OCI-LY1 (cell line): Measurements from ENCODE around the gene LTBP4.

Experiments used
- H2AFZ ChIP-seq: fragments of 200-600 bp; sonication (generic), shearing (Covaris generic); 2 replicates; pipeline ENCODE4 v1.6.0; 2014; ENCODE audit warnings: antibody characterized with exemption, mild to moderate bottlenecking, low read length
- H3F3A ChIP-seq: fragments of 200-600 bp; sonication (generic), shearing (Covaris generic); 2 replicates; pipeline ENCODE4 v1.6.0; 2014; ENCODE audit warnings: mild to moderate bottlenecking, antibody characterized with exemption, low read length, moderate library complexity; ENCODE audit not compliant: insufficient read depth
- H3K27ac ChIP-seq: fragments of 200-600 bp; sonication (generic); 2 replicates; pipeline ENCODE4 v1.5.1; 2014; ENCODE audit warnings: low read length, mixed run types, mild to moderate bottlenecking, low read depth; ENCODE audit not compliant: poor library complexity, severe bottlenecking
- H3K27me3 ChIP-seq: fragments of 200-600 bp; sonication (generic); 2 replicates; pipeline ENCODE4 v1.6.0; 2014; ENCODE audit warnings: antibody characterized with exemption, mild to moderate bottlenecking, low read length, moderate library complexity; ENCODE audit not compliant: insufficient read depth
- H3K36me3 ChIP-seq: fragments of 200-600 bp; sonication (generic); 2 replicates; pipeline ENCODE4 v1.6.1; 2014; ENCODE audit warnings: mild to moderate bottlenecking, antibody characterized with exemption, low read length, moderate library complexity, mixed read lengths; ENCODE audit not compliant: insufficient read depth
- H3K4me1 ChIP-seq: fragments of 200-600 bp; sonication (generic); 2 replicates; pipeline ENCODE4 v1.5.1; 2014; ENCODE audit warnings: mild to moderate bottlenecking, low read length, moderate library complexity; ENCODE audit not compliant: insufficient read depth, severe bottlenecking
- H3K4me2 ChIP-seq: fragments of 200-600 bp; sonication (generic), shearing (Covaris generic); 2 replicates; pipeline ENCODE4 v1.6.1; 2014; ENCODE audit warnings: low read length
- H3K4me3 ChIP-seq: fragments of 200-600 bp; sonication (generic); 2 replicates; pipeline ENCODE4 v1.5.1; 2014; ENCODE audit warnings: low read length, low read depth, mild to moderate bottlenecking, mixed read lengths; ENCODE audit not compliant: poor library complexity, severe bottlenecking
- H3K79me2 ChIP-seq: fragments of 200-600 bp; shearing (Covaris generic); 2 replicates; pipeline ENCODE4 v1.6.1; 2016; ENCODE audit warnings: mixed run types, low read length, mixed read lengths; ENCODE audit not compliant: insufficient read depth
- H3K9ac ChIP-seq: fragments of 200-600 bp; sonication (generic), shearing (Covaris generic); 2 replicates; pipeline ENCODE4 v1.6.1; 2014; ENCODE audit warnings: mild to moderate bottlenecking, low read length, mixed read lengths
- H3K9me2 ChIP-seq: fragments of 200-600 bp; sonication (generic), shearing (Covaris generic); 2 replicates; pipeline ENCODE4 v1.6.1; 2014; ENCODE audit warnings: low read depth, mild to moderate bottlenecking, low read length, mixed read lengths
- H3K9me3 ChIP-seq: fragments of 200-600 bp; shearing (Covaris generic); 2 replicates; pipeline ENCODE4 v1.6.1; 2014; ENCODE audit warnings: low read length, mixed read lengths
- H4K20me1 ChIP-seq: fragments of 200-600 bp; sonication (generic), shearing (Covaris generic); 2 replicates; pipeline ENCODE4 v1.6.0; 2016; ENCODE audit warnings: mild to moderate bottlenecking, low read length; ENCODE audit not compliant: insufficient read depth
- CTCF ChIP-seq: fragments of 200-600 bp; sonication (generic), shearing (Covaris generic); IDR thresholded peaks from 2 replicates; pipeline ENCODE4 v1.5.1; 2017; ENCODE audit warnings: mild to moderate bottlenecking, antibody characterized with exemption, low read length, moderate library complexity, mixed read lengths
- EZH2 ChIP-seq: fragments of 200-600 bp; sonication (generic), shearing (Covaris generic); IDR thresholded peaks from 2 replicates; pipeline ENCODE4 v1.8.0; 2017; ENCODE audit warnings: borderline replicate concordance, mixed run types, mild to moderate bottlenecking, antibody characterized with exemption, low read length, moderate library complexity, mixed read lengths

The LTBP4 gene

GRCh38 chr19:40616178-40616577, 15.0 kb downstream of the LTBP4 start:
- no peak for TF ChIP-seq EZH2
- no peak for TF ChIP-seq CTCF
- Histone ChIP-seq H4K20me1 (no peaks in the 10 kb centered on the region), H3K9me3 (no peaks in the 10 kb centered on the region), H2AFZ (no peak overlapping the region), H3K9ac (no peak overlapping the region), H3K79me2 (no peaks in the 10 kb centered on the region), H3K27me3 (no peaks in the 10 kb centered on the region), H3K36me3 (peaks cover 44% of the 10 kb centered on the region), H3K9me2 (no peaks in the 10 kb centered on the region), H3K4me3 (no peak overlapping the region), H3K27ac (no peak overlapping the region), H3K4me2 (no peak overlapping the region), H3K4me1 (peaks cover 22% of the 10 kb centered on the region), H3F3A (no peaks in the 10 kb centered on the region)

- Histone ChIP-seq H3K79me2 (no peaks in the 10 kb centered on the region), H3K36me3 (peaks cover 52% of the 10 kb centered on the region), H3F3A (no peaks in the 10 kb centered on the region), H3K4me1 (peaks cover 14% of the 10 kb centered on the region), H3K9ac (no peak overlapping the region), H3K4me3 (no peak overlapping the region), H3K27ac (no peak overlapping the region), H3K4me2 (no peak overlapping the region), H4K20me1 (no peaks in the 10 kb centered on the region), H3K9me3 (no peaks in the 10 kb centered on the region), H2AFZ (no peak overlapping the region), H3K27me3 (no peaks in the 10 kb centered on the region), H3K9me2 (no peaks in the 10 kb centered on the region)
- no peak for TF ChIP-seq EZH2
- TF ChIP-seq CTCF, result no peak
Measured at GRCh38 chr19:40616941-40617340, 15.8 kb downstream of the LTBP4 start.

GRCh38 chr19:40617961-40618360, 16.8 kb downstream of the LTBP4 start:
- Histone ChIP-seq H3K9me2 (no peaks in the 10 kb centered on the region), H3K4me3 (no peak overlapping the region), H3K79me2 (no peaks in the 10 kb centered on the region), H3K4me2 (no peak overlapping the region), H4K20me1 (no peaks in the 10 kb centered on the region), H3K27ac (no peak overlapping the region), H3K36me3 (peaks cover 59% of the 10 kb centered on the region), H3K4me1 (peaks cover 13% of the 10 kb centered on the region), H3K9ac (no peak overlapping the region), H2AFZ (no peak overlapping the region), H3F3A (no peaks in the 10 kb centered on the region), H3K27me3 (no peaks in the 10 kb centered on the region), H3K9me3 (no peaks in the 10 kb centered on the region)
- TF ChIP-seq CTCF (no peak), EZH2 (no peak)
